GM12872 (cell line): ENCODE measurements around the gene THSD4.

Experiments used
- CTCF ChIP-seq: IDR thresholded peaks from 3 replicates; pipeline ENCODE4 v1.5.1; 2011; ENCODE audit warnings: low read depth, mild to moderate bottlenecking, low read length, moderate library complexity; ENCODE audit not compliant: insufficient read depth

THSD4 gene

DNA sequence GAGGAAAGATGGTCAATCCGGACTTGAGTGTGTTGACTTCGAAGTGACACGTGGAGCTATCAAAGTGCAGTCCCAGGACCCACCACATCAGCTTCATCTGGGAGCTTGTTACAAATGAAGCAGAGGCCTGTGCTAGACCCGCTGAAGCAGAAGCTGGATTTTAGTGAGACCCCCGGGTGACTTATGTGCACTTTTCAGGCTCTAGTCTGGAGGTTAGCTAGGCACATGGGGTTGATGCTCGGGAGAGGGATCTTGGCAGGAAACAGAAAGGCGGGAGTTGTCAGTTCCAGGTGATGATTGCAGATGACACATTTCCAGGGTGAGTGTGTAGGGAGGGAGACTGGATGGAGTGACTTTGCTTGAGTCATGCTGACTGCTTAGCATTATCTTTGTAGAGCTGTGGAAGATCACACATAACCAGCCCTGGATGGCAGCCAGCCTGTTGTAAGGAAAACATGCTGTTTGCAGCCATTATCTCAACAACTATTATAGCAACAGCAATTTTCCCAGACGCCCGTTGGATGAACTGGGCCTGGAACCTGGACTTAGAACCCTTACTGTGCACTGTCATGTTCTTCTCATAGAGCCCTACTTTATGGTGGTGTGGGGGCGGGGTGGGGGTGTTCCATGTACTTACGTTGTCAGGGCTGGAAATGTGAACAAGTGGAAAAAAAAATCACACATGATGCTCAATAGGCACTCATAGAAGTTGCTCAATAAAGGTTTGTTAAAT lies 122.4 kb downstream of the THSD4 start:
- TF ChIP-seq CTCF = no peak

DNA sequence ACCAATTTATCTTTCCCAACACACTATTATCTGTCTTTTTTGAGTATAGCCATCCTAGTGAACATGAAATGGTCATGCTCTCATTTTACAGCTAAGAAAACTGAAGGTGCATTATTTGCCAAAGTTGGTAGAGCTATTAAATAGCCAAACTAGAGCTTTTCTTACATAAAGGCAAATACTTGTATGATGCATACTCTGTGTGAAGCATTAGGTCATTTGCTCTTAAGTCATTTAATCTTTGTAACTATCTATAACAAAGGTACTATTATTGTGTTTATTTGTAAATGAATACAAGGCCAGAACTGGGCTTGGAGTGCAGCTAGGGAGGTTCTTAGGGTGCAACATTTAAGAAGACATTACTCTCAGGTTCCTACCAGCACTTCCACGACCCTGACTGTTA lies 123.7 kb downstream of the THSD4 start:
- TF ChIP-seq CTCF = no peak

- no peak for TF ChIP-seq CTCF
Observed at GRCh38 chr15:71239592-71240364, 124.5 kb downstream of the THSD4 start.

GRCh38 chr15:71242292-71242691 lies 127.0 kb downstream of the THSD4 start:
- TF ChIP-seq CTCF = no peak

DNA sequence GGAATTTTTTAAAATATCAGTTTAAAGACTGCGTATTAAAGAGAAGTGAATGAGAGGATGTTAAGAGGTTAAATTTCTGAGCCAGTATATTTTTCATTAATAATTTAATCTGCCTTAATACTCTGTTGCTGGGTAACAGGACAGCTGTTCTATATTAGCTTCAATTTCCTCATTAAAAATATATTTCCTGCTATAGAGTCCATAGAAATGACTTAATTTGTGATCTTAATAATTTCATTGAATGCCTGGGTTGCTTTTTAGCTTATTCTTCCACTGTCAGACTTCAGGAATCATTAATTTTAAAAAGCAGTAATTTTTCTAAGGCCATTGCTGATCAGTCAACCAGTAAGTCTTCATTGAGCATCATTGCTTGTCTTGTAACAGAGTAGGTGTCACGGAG lies 129.0 kb downstream of the THSD4 start:
- no peak for TF ChIP-seq CTCF

- TF ChIP-seq CTCF = no peak
Observed at GRCh38 chr15:71245588-71245987, 130.3 kb downstream of the THSD4 start.

DNA sequence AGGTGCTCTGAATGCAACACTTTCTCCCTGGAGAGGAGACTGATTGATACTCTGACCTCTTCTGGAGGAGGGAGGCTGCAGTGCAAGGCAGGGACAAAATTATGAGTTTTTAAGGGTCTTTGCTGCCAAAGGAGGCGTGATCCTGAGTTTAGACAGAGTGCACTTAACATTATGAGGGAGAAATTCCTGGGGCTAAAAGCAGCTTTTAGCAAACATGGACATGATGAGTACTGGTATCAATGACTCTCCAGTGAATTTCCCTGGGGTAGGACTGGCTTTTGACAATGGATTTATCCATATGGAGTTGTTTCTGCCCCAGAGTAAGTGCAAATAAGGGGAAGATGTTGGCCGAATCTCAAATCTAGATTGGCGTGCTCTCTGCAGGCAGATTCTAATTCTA lies 133.1 kb downstream of the THSD4 start:
- no peak for TF ChIP-seq CTCF
